G401 (cell line): ENCODE data around the gene SFTA2. TPM values are rescaled to one million over a fixed set of nuclear protein-coding genes. Genes with fewer than 3 reads are reported as not detected.

ENCODE experiments used
- DNase-seq: peaks from one replicate; pipeline ENCODE4 v3.0.0-alpha.2; 2015; ENCODE audit warnings: low spot score
- in situ Hi-C: cut with HindIII; loops from 2 replicates; pipeline ENCODE4 v1.10.0; 2016; ENCODE audit warnings: low sequenced_read_pairs, mixed read lengths
- total RNA-seq: library from RNA; depleted of rRNA; stranded (reverse); fragments of >200 nt; shearing (Covaris generic); gene quantifications from 2 replicates; pipeline ENCODE4 v1.2.3, GENCODE V29; 2014; rRNA removed

Gene SFTA2
- total RNA-seq, 1 experiment from 2014 or later: not detected

- no peak for DNase-seq
- in situ Hi-C loops: no loop called here
These were observed 48.9 kb downstream of the SFTA2 start for GRCh38 chr6:30882759-30883684.

- in situ Hi-C loops: no loop called here
- no peak for DNase-seq
These were observed 49.7 kb downstream of the SFTA2 start for GRCh38 chr6:30882204-30882758.

- in situ Hi-C loops: no loop called here
- DNase-seq: no peak
These were observed 50.4 kb downstream of the SFTA2 start for GRCh38 chr6:30881392-30882203.

Other genes with a start within 250 kb of the SFTA2 start
- 53.7 and 54.3 TPM in 2 replicates for gene PPP1R18, start 245.5 kb downstream of the SFTA2 start, total RNA-seq
- 2.6 and 8.8 TPM in 2 replicates for gene NRM, start 241.2 kb downstream of the SFTA2 start, total RNA-seq
- 2.5 and 14.3 TPM in 2 replicates for gene MDC1, start 214.9 kb downstream of the SFTA2 start, total RNA-seq
- 456 and 575 TPM in 2 replicates for gene TUBB, start 211.8 kb downstream of the SFTA2 start, total RNA-seq
- gene FLOT1, start 189.5 kb downstream of the SFTA2 start, total RNA-seq: 170 and 172 TPM in 2 replicates
- gene IER3, start 187.6 kb downstream of the SFTA2 start, total RNA-seq: 257 and 297 TPM in 2 replicates
- 131 and 141 TPM in 2 replicates for gene DDR1, start 47.7 kb downstream of the SFTA2 start, total RNA-seq
- 46.2 and 51.9 TPM in 2 replicates for gene GTF2H4, start 24.0 kb downstream of the SFTA2 start, total RNA-seq
- 74.5 and 105 TPM in 2 replicates for gene VARS2, start 17.9 kb downstream of the SFTA2 start, total RNA-seq
- not detected in 2 replicates for gene MUCL3, start 8.8 kb upstream of the SFTA2 start, total RNA-seq
- not detected in 2 replicates for gene MUC21, start 51.5 kb upstream of the SFTA2 start, total RNA-seq
- not detected in 2 replicates for gene MUC22, start 78.3 kb upstream of the SFTA2 start, total RNA-seq
- gene C6orf15, start 180.4 kb upstream of the SFTA2 start, total RNA-seq: not detected in 2 replicates
- not detected in 2 replicates for gene PSORS1C1, start 182.6 kb upstream of the SFTA2 start, total RNA-seq
- gene CDSN, start 188.3 kb upstream of the SFTA2 start, total RNA-seq: not detected in 2 replicates
- not detected in 2 replicates for gene PSORS1C2, start 206.9 kb upstream of the SFTA2 start, total RNA-seq
- gene CCHCR1, start 225.6 kb upstream of the SFTA2 start, total RNA-seq: 33.6 and 37.5 TPM in 2 replicates
- gene TCF19, start 226.4 kb upstream of the SFTA2 start, total RNA-seq: 16.1 and 19.4 TPM in 2 replicates
- 0.18 TPM in 1 of 2 replicates, not detected in the other for gene POU5F1, start 238.5 kb upstream of the SFTA2 start, total RNA-seq